NCI-H2227 treated with DMSO at 0.1 percent for 48 hours (cell line): ENCODE results near the gene PTGR2.
"Not testable (repeated sequence)": the region's sequence is repeated elsewhere in the genome, so short reads cannot be mapped to it uniquely, and the experiment has no call there.

Experiments used
- DNase-seq: peaks from one replicate; lab custom pipeline; 2025; lab: John Stamatoyannopoulos, UW

Gene PTGR2

DNA sequence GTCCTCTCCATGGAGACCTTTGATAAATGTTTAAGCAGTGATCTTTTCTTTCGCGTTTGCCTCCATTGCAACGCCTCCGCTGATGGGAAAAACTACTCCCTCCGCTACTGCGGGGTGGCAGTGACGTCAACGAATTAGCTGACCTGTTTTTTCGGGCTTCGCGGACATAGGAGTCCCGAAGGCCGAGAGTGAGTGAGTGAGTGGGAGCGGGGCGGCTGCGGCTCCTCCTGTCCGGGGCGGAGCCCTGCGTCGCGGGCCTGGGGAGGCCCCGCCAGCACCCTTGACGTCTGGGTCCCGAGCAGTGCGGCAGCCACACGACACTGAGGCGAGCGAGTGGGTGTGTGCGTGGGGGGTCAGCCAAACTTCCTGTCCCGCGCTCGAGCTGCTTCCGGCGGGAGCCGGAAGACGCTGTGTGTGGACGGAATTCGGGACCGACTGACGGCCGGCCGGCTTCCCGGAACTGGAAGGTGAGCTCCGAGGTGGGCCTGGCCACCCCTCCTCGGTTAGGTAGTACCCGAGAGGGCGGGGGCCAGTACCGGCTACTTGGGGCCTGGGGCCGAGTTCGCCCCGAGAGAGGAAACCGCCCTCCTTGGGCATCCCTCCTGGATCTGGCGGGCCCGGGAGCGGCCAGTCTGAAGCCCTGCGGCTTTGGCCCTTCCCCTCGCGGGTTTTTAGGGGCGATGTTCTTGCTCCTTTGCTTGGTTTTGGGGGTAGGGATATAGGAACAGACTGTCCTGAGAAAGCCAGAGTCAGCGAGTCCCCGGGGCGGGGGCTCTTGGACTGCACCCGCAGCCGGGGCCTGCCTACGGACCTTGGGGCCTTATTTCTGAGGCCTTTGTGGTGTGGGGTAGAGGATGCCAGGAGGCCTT is 35.1 kb downstream of the PTGR2 start, which contains the start of gene ZNF410:
Gene ZNF410, plus strand, starts transcription at position 411 of the 869 bp plus-strand sequence. CDS start 5,317 bp downstream, outside the sequence.
- peak; percentile 88 for DNase-seq

DNA sequence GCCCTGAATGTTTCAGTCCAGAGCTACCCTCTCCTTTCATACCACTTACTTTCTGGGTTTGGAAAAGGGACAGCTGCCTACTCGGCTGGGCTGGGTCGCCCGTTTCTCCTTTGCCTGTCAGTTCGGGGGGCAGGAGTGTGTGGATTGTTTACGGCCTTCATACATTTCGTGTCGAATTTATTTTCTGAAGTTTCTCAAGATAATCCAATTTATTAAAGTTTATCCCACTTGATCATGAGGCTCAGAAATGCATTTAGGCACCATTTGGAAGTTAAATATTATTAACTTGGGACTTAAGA is 35.6 kb downstream of the PTGR2 start:
- no peak for DNase-seq

DNA sequence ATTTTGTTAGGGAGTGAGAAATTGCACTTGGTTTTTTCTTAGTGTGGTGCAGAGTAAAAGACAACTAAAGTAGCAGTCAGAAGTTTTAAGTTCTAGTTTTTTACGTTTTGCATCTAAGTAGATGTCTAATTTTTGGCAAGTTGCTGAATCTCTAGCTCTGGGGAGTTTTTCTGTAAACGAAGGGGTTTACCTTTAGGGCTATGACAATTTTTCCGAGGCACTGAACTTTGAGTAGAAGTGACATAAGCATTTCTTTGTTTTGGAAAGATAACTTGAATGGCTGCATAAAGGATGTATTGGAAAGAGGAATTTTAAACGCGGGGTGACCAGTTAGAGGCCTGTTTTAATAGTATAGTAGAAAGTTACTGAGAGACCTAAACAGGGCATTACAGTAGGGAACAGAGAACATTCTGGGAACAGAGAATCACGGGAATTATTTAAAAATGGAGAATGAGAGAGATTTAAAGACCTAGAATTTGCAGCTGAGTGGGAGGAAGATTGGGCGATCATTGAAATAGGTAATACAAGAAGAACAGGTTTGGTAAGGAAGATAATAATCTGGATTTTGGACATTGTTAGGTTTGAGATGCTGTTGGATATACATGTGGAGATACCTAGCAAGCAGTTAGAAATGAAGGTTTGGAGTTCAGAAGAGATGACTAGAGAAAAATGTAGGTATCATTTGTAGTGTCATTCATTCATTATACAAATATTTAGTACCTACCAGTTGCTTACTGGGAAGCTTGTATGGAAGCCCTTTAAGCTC is 36.2 kb downstream of the PTGR2 start:
- no peak for DNase-seq

DNA sequence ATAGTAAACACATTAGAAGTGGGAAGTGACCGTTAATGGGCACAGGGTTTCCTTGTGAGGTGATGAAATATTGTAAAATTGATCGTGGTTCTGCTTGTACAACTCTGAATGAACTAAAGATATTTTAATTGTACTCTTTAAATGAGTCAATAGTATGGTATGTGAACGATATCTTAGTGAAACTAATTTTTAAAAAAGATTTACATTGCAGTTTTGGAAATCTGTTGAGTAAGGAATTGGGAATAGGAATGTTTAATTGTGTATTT is 36.8 kb downstream of the PTGR2 start:
- DNase-seq: no peak

- no peak for DNase-seq
These were observed 37.3 kb downstream of the PTGR2 start for GRCh38 chr14:73888971-73889370.

GRCh38 chr14:73889376-73889775 is 37.7 kb downstream of the PTGR2 start:
- no peak for DNase-seq

DNA sequence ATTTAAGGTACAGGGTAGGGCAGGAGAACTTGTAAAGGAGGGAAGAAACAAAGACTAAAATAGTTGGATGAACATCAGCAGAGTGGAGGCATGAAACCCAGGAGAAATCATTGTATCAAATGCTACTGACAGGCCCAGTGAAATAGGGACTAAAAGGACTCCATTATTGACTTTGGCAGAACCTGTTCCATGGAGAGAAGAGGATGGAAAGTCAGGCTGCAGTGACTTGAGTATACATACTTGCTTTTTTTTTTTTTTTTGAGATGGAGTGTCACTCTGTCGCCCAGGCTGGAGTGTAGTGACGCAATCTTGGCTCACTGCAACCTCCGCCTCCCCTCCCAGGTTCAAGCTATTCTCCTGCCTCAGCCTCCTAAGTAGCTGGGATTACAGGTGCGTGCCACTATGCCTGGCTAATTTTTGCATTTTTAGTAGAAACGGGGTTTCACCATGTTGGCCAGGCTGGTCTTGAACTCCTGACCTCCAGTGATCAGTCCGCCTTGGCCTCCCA is 42.6 kb downstream of the PTGR2 start:
- not testable (repeated sequence) for DNase-seq

GRCh38 chr14:73895939-73896338 is 44.3 kb downstream of the PTGR2 start:
- DNase-seq: no peak

DNA sequence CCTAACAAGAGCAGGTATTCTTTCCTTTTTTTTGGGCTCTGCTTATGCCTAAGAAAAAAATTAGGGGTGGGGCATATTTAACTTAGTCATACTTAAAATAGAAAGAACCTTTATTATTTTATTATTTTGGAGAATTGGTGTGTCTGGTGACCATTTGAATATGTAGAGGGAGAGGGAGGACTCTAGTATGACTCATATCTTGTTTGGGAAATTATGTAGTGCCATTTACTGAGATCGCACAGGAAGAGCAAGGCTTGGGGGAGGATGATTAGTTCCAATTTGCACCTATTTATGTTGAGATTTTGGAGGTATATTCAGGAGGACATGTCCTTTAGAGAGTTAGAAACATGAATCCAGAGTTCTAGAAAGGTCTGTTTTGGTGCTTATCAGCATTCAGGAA is 44.9 kb downstream of the PTGR2 start:
- DNase-seq: no peak

DNA sequence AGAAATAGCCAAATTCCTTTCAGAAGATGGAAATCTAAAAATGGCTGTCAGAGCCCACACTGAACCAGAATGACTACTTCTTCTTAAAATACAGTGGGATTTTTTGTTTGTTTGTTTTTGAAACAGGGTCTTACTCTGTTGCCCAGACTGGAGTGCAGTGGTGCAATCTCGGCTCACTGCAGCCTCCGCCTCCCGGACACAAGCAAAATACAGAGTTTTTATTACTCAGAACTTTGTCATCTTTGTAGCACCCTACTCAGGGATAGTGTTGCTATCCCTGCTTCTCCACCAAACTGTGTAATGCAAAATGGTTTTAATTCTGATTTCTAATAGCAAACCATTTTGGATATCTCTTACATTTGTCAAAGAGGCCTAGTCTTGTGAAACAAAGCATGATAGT is 51.4 kb downstream of the PTGR2 start:
- no peak for DNase-seq

DNA sequence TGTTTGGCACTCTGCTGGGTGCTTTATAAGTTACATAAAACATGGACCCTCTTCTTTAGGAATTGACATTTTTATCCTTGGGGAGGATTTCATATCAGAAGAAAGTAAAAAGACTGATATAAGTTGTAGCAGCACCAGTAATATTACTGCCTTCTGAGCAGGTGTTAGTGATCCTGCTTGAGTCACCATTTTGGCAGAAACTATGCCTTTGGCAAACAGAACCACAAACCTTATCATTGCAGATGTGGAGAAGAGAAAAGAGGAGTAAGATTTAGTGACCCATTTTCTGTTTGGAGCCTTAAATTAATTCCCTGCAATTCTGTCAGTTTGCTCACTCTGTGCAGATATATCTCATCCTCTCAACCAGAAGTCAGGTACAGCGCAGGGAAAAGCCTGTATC is 58.0 kb downstream of the PTGR2 start:
- DNase-seq: no peak

DNA sequence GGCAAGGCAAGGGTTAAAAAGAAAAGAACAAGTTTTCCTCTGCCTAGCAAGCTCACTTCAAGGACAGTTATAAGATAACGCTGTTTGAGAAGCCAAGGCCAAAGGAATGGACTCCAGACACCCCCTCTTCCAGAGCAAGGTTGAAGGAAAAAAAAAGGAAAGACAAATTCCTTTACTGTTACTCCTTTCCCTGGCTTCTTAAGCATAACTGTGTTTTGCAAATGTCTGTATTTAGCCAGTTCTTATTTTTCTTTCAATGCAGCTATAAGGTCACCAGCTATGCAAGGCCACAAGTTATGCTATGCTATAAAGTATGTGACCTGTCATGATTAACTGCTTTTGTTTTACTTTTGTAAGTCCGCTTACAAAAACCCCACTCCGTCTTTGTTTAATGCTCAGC is 61.6 kb downstream of the PTGR2 start:
- no peak for DNase-seq

- no peak for DNase-seq
These were observed 64.7 kb downstream of the PTGR2 start for GRCh38 chr14:73916324-73916723.

- DNase-seq: not testable (repeated sequence)
These were observed 67.8 kb downstream of the PTGR2 start for GRCh38 chr14:73919457-73919856.

- DNase-seq: no peak
These were observed 72.7 kb downstream of the PTGR2 start for GRCh38 chr14:73924337-73924736.
